IMR-90 (cell line): ENCODE data around the gene DYNC1H1. TPM values are rescaled to one million over a fixed set of nuclear protein-coding genes. Genes with fewer than 3 reads are reported as not detected.

Experiments
- ATAC-seq: fragments of 200-7000 bp; cut with Tn5 transposase; 2 replicates; pipeline ENCODE4 v1.9.1; 2020; ENCODE audit warnings: low read depth, mild to moderate bottlenecking, moderate library complexity
- BruUV-seq: library from RNA; stranded (reverse); fragments of 400-500 nt; replicated peaks from 2 replicates; lab custom pipeline; 2021; lab: Mats Ljungman, UMichigan
- CTCF ChIA-PET: fragments of 300-600 bp; formaldehyde crosslinking; extraction: SDS; loops from one replicate; lab custom pipeline; 2021; ENCODE audit warnings: antibody characterized with exemption; lab: Yijun Ruan, JAX
- POLR2A ChIA-PET: fragments of 300-600 bp; sonication (Branson Sonifier 250); formaldehyde crosslinking; loops from one replicate; lab custom pipeline; 2022; ENCODE audit warnings: antibody characterized with exemption; ENCODE audit not compliant: unreplicated experiment; lab: Charles Lee
- DNase-seq: peaks from one replicate; pipeline ENCODE4 v3.0.0; 2013
- H2AFZ ChIP-seq: replicated peaks from 2 replicates; pipeline ENCODE3; 2013; ENCODE audit warnings: low read length, mild to moderate bottlenecking; ENCODE audit not compliant: poor library complexity
- H2AK5ac ChIP-seq: 2 replicates; pipeline ENCODE4 v1.6.1; 2013; ENCODE audit warnings: low read depth, low read length, inconsistent platforms
- H2AK9ac ChIP-seq: replicated peaks from 2 replicates; pipeline ENCODE3; 2013; ENCODE audit warnings: mild to moderate bottlenecking, low read depth, low read length, moderate library complexity; ENCODE audit not compliant: poor library complexity
- H2BK120ac ChIP-seq: 2 replicates; pipeline ENCODE4 v1.6.1; 2013; ENCODE audit warnings: low read depth, low read length, inconsistent platforms
- H2BK15ac ChIP-seq: 3 replicates; pipeline ENCODE4 v1.6.1; 2013; ENCODE audit warnings: low read depth, low read length, inconsistent platforms
- H2BK20ac ChIP-seq: 2 replicates; pipeline ENCODE4 v1.6.1; 2013; ENCODE audit warnings: low read depth, mild to moderate bottlenecking, inconsistent platforms, low read length, moderate library complexity
- H2BK5ac ChIP-seq: 2 replicates; pipeline ENCODE4 v1.6.1; 2013; ENCODE audit warnings: mild to moderate bottlenecking, low read depth, low read length, inconsistent platforms; ENCODE audit not compliant: poor library complexity, severe bottlenecking
- H3K14ac ChIP-seq: replicated peaks from 2 replicates; pipeline ENCODE4 v1.6.1; 2013; ENCODE audit warnings: low read depth, low read length, inconsistent platforms
- H3K18ac ChIP-seq: 2 replicates; pipeline ENCODE4 v1.6.1; 2013; ENCODE audit warnings: low read depth, low read length, control low read depth
- H3K23ac ChIP-seq: 2 replicates; pipeline ENCODE4 v1.6.1; 2013; ENCODE audit warnings: low read depth, low read length, inconsistent platforms
- H3K27ac ChIP-seq: 2 replicates; pipeline ENCODE4 v1.5.1; 2013; ENCODE audit warnings: mild to moderate bottlenecking, control low read depth, low read length; ENCODE audit not compliant: insufficient read depth
- H3K27me3 ChIP-seq: 2 replicates; pipeline ENCODE4 v1.6.1; 2013; ENCODE audit warnings: low read length; ENCODE audit not compliant: control insufficient read depth, insufficient read depth
- H3K36me3 ChIP-seq: 2 replicates; pipeline ENCODE4 v1.6.1; 2013; ENCODE audit warnings: low read length, mixed read lengths; ENCODE audit not compliant: control insufficient read depth, insufficient read depth
- H3K4ac ChIP-seq: 2 replicates; pipeline ENCODE4 v1.6.1; 2013; ENCODE audit warnings: low read depth, low read length, inconsistent platforms
- H3K4me1 ChIP-seq: 2 replicates; pipeline ENCODE4 v1.6.1; 2013; ENCODE audit warnings: low read length, mixed read lengths; ENCODE audit not compliant: control insufficient read depth, insufficient read depth
- H3K4me2 ChIP-seq: 2 replicates; pipeline ENCODE4 v1.6.1; 2013; ENCODE audit warnings: low read depth, mild to moderate bottlenecking, control low read depth, low read length, moderate library complexity
- H3K4me3 ChIP-seq: 2 replicates; pipeline ENCODE4 v1.5.1; 2013; ENCODE audit warnings: low read depth, mild to moderate bottlenecking, control low read depth, low read length, moderate library complexity; ENCODE audit not compliant: insufficient read depth
- H3K56ac ChIP-seq: 2 replicates; pipeline ENCODE4 v1.6.1; 2013; ENCODE audit warnings: low read length, inconsistent platforms; ENCODE audit not compliant: insufficient read depth; ENCODE audit errors: extremely low read depth
- H3K79me1 ChIP-seq, 2 experiments: 2 replicates each; pipeline ENCODE4 v1.6.1; 2013; ENCODE audit warnings: low read length in 2 of 2, inconsistent platforms in 1 of 2, low read depth in 1 of 2
- H3K9ac ChIP-seq: 2 replicates; pipeline ENCODE4 v1.6.1; 2013; ENCODE audit warnings: low read depth, low read length, control low read depth
- H3K9me1 ChIP-seq: 2 replicates; pipeline ENCODE4 v1.6.1; 2013; ENCODE audit warnings: low read length, inconsistent platforms; ENCODE audit not compliant: insufficient read depth
- H3K9me3 ChIP-seq: 2 replicates; pipeline ENCODE4 v1.6.1; 2013; ENCODE audit warnings: low read length; ENCODE audit not compliant: control insufficient read depth, insufficient read depth
- H4K20me1 ChIP-seq: 2 replicates; pipeline ENCODE4 v1.6.1; 2013; ENCODE audit warnings: low read length, inconsistent platforms; ENCODE audit not compliant: insufficient read depth
- H4K5ac ChIP-seq: 2 replicates; pipeline ENCODE4 v1.6.1; 2013; ENCODE audit warnings: mild to moderate bottlenecking, low read depth, low read length, control low read depth
- H4K8ac ChIP-seq, 2 experiments: 2 replicates each; pipeline ENCODE4 v1.6.1; 2013; ENCODE audit warnings: low read depth in 2 of 2, low read length in 2 of 2, control low read depth in 1 of 2, inconsistent platforms in 1 of 2
- H4K91ac ChIP-seq: 2 replicates; pipeline ENCODE4 v1.6.1; 2013; ENCODE audit warnings: low read depth, low read length, inconsistent platforms; ENCODE audit not compliant: insufficient read depth
- CTCF ChIP-seq: conservative IDR thresholded peaks from 2 replicates; pipeline ENCODE4 v1.5.1; 2012; ENCODE audit warnings: mild to moderate bottlenecking, low read depth, low read length, improper control_type of control experiment
- MAZ ChIP-seq: IDR thresholded peaks from 2 replicates; pipeline ENCODE4 v1.6.1; 2012; ENCODE audit warnings: low read depth, mild to moderate bottlenecking, low read length, improper control_type of control experiment, moderate library complexity, borderline replicate concordance
- MXI1 ChIP-seq: IDR thresholded peaks from 2 replicates; pipeline ENCODE4 v1.6.1; 2012; ENCODE audit warnings: low read depth, mild to moderate bottlenecking, low read length, moderate library complexity, borderline replicate concordance
- WGBS, 2 experiments: methylation state at CpG; one replicate each; pipeline versions ENCODE4 v1.1.5 to v1.1.7; 2013; ENCODE audit warnings: missing lambda C conversion rate in 2 of 2; ENCODE audit not compliant: insufficient read length in 1 of 2; ENCODE audit errors: extremely low coverage in 2 of 2; 5-methylcytosine and 5-hydroxymethylcytosine counted together
- dilution Hi-C: fragments of 300-500 bp; cut with HindIII; formaldehyde crosslinking; loops from one replicate; pipeline ENCODE4 v1.14.3; 2018; ENCODE audit warnings: low sequenced_read_pairs; ENCODE audit not compliant: unreplicated experiment
- in situ Hi-C: fragments of 300-500 bp; cut with MboI; formaldehyde crosslinking; loops from 3 replicates; pipeline ENCODE4 v1.14.3; 2019; ENCODE audit warnings: low sequenced_read_pairs, inconsistent platforms, mixed read lengths
- intact Hi-C: fragments of 100-400 bp; cut with micrococcal nuclease; formaldehyde crosslinking; loops from 2 replicates; pipeline ENCODE4 v1.10.0; 2022
- polyA plus RNA-seq, 3 experiments: library from polyadenylated mRNA; depleted of rRNA; stranded (reverse); fragments of >200 nt; gene quantifications; 2 replicates each; pipeline ENCODE4 v1.2.3, GENCODE V29; 2012; ENCODE audit warnings: low replicate concordance in 1 of 3
- total RNA-seq: library from RNA; depleted of rRNA; stranded (reverse); fragments of >200 nt; gene quantifications from 2 replicates; pipeline ENCODE4 v1.2.3, GENCODE V29; 2012

The DYNC1H1 gene
- total and polyA plus RNA-seq, 2 of the 4 experiments (the other 2 are of a cell fraction) = 240 to 670 TPM

- Histone ChIP-seq H4K20me1 (peaks cover 4% of the 10 kb centered on the region; the same call in 1 of the 2 replicates), H3K27ac (no peak overlapping the region), H2AK5ac (peak overlapping the region; percentile 40; the same call in 1 of the 2 replicates), H2BK120ac (peak overlapping the region; percentile 22; the same call in 1 of the 2 replicates), H3K4me3 (no peak overlapping the region), H3K56ac (no peak overlapping the region), H2BK20ac (no peak overlapping the region), H3K4me1 (peaks cover 2% of the 10 kb centered on the region), H2BK5ac (peak overlapping the region; percentile 40), H4K5ac (no peak overlapping the region), H4K8ac (peak overlapping the region in 1 of 2 experiments; percentile 57; a peak in 1 of 4 replicates), H2AFZ (no peak overlapping the region), H3K18ac (peak overlapping the region; percentile 39; the same call in 1 of the 2 replicates), H3K9me1 (peaks cover 11% of the 10 kb centered on the region), H3K14ac (no peak overlapping the region), H3K36me3 (peaks cover 18% of the 10 kb centered on the region), H3K23ac (peak overlapping the region; percentile 71; the same call in 1 of the 2 replicates), H2BK15ac (no peak overlapping the region), H4K91ac (no peak overlapping the region), H3K9ac (no peak overlapping the region), H3K4ac (no peak overlapping the region), H3K4me2 (no peak overlapping the region), H3K27me3 (no peaks in the 10 kb centered on the region), H2AK9ac (peak overlapping the region; percentile 72), H3K79me1 (peaks cover 0 to 1% of the 10 kb centered on the region in 2 experiments; a peak in 1 of 4 replicates), H3K9me3 (no peaks in the 10 kb centered on the region)
- ChIA-PET CTCF (no interaction called here), POLR2A (no interaction called here)
- intact Hi-C loops (no loop called here), in situ Hi-C loops (no loop called here), dilution Hi-C loops (no loop called here)
- DNase-seq = peak; percentile 42
- WGBS, 2 experiments = no CpG with 5 or more reads among the region's 4 CpGs
- TF ChIP-seq CTCF = 0 out of 2 replicates have a peak, but pooled peaks have one; percentile 6
- no peak for TF ChIP-seq MAZ
- no peak for TF ChIP-seq MXI1
- no TSS peak for BruUV-seq
- ATAC-seq = peak; percentile 21
Measured at GRCh38 chr14:102074415-102074964, 110.1 kb downstream of the DYNC1H1 start.
